Spinal cord (tissue), 10 donors: ENCODE measurements around the gene MIDN. TPM values are rescaled to one million over a fixed set of nuclear protein-coding genes. Genes with fewer than 3 reads are reported as not detected.

Experiments used
- DNase-seq, 6 donors: peaks; one replicate each; pipeline versions ENCODE4 v3.0.0 to v3.0.0-alpha.2; 2013 to 2015; ENCODE audit warnings: low spot score in 6 of 6, low read depth in 4 of 6
- H3K27ac ChIP-seq: one replicate; pipeline ENCODE4 v1.5.1; 2013; ENCODE audit warnings: low read depth, low read length, control low read depth
- H3K27me3 ChIP-seq: one replicate; pipeline ENCODE4 v1.6.1; 2013; ENCODE audit warnings: low read length; ENCODE audit not compliant: control insufficient read depth, insufficient read depth
- H3K36me3 ChIP-seq: one replicate; pipeline ENCODE4 v1.6.1; 2013; ENCODE audit warnings: low read length; ENCODE audit not compliant: control insufficient read depth, insufficient read depth
- H3K4me1 ChIP-seq: one replicate; pipeline ENCODE4 v1.6.1; 2013; ENCODE audit warnings: low read length; ENCODE audit not compliant: control insufficient read depth, insufficient read depth
- H3K4me3 ChIP-seq: one replicate; pipeline ENCODE4 v1.5.1; 2013; ENCODE audit warnings: low read depth, low read length, control low read depth
- H3K9me3 ChIP-seq: one replicate; pipeline ENCODE4 v1.6.1; 2013; ENCODE audit warnings: low read length; ENCODE audit not compliant: control insufficient read depth, insufficient read depth
- WGBS: methylation state at CpG from one replicate; pipeline ENCODE4 v1.1.5; 2013; ENCODE audit warnings: missing lambda C conversion rate; ENCODE audit not compliant: insufficient coverage; 5-methylcytosine and 5-hydroxymethylcytosine counted together
- polyA plus RNA-seq, 2 donors: library from polyadenylated mRNA; unstranded; fragments of 120-200 nt; gene quantifications; one replicate each; pipeline ENCODE4 v1.2.1, GENCODE V29; 2013; ENCODE audit not compliant: insufficient read length in 2 of 2
- total RNA-seq, 2 donors: library from RNA; depleted of rRNA in 1 of 2; stranded (reverse); fragments of 120-200 nt in 1 of 2; fragments of >200 nt in 1 of 2; gene quantifications; one replicate each; pipeline versions ENCODE4 v1.2.3 to v1.2.4, GENCODE V29; 2013 to 2014
- donor health status: healthy.

MIDN gene
- total and polyA plus RNA-seq, 4 donors = 13.3 to 97.1 (median 54.6) TPM

- peaks cover 79% of the 10 kb centered on the region for H3K36me3 ChIP-seq
Measured at GRCh38 chr19:1232652-1233072, 15.7 kb upstream of the MIDN start.

DNA sequence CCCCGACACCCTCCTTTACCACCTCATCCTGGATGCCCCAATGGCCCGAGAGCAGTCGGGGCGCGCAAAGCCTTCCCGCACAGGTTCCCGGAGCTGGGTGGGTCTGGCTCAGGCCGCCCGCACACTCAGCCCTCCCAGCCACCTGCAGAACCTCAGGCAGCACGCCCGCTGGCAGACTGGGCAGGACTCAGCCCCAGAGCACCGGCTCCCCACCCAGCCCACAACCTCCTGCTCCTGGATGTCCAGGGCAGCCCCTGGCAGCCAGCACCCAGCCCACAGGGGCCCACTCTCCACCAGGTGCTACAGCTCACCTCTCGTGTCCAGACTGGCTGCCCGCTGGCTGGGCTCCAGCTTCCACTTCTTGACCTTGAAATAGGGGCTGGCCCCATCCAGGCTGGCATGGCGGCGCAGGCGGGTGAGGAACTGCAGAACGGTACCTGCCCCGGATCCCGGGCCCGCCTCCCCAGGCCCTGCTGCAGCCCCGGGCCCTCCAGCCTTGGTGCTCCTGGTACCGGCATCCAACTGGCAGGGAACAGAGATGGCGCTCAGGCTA is 15.2 kb upstream of the MIDN start:
- Histone ChIP-seq H3K36me3 (peaks cover 74% of the 10 kb centered on the region), H3K27ac (no peak overlapping the region), H3K4me1 (peaks cover 34% of the 10 kb centered on the region), H3K9me3 (no peaks in the 10 kb centered on the region), H3K4me3 (no peak overlapping the region), H3K27me3 (no peaks in the 10 kb centered on the region)
- no peak for DNase-seq
- WGBS = 93% methylated on average over 23 of the region's 24 CpGs

More at GRCh38 chr19:1232652-1233072, 15.7 kb upstream of the MIDN start:
- H3K27me3 ChIP-seq = no peaks in the 10 kb centered on the region
- WGBS = 55% methylated on average over 7 of the region's 15 CpGs
- peaks cover 31% of the 10 kb centered on the region for H3K4me1 ChIP-seq
- H3K9me3 ChIP-seq = no peaks in the 10 kb centered on the region
- H3K4me3 ChIP-seq = no peak overlapping the region
- DNase-seq = no peak
- no peak overlapping the region for H3K27ac ChIP-seq

GRCh38 chr19:1234051-1234954 is 14.1 kb upstream of the MIDN start:
- no peak overlapping the region for H3K27ac ChIP-seq
- peaks cover 45% of the 10 kb centered on the region for H3K4me1 ChIP-seq
- WGBS = 93% methylated on average over 42 of the region's 45 CpGs
- no peak for DNase-seq
- H3K4me3 ChIP-seq = no peak overlapping the region
- H3K36me3 ChIP-seq = peaks cover 67% of the 10 kb centered on the region
- H3K27me3 ChIP-seq = no peaks in the 10 kb centered on the region
- no peaks in the 10 kb centered on the region for H3K9me3 ChIP-seq

DNA sequence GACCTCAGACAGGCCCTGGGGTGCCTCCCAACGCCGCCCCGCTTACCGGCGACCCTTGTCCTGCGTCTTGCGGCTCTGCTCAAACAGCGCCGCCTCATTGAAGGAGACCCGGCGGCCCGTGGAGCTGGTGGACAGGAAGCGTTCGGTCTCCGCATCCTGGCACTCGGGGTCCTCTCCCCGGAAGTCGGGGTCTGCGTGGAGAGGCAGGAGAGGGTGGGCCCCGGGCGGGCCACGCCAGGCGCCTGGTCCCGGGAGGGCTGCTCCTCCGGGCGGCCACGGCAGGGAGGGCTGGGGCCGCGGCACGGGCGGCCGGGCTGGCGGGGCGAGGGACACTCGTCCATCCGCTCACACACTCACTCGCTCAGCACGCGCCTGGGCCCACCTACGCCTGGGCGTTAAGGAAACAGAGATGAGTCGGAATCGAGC is 13.4 kb upstream of the MIDN start:
- 95% methylated on average over 43 of the region's 43 CpGs for WGBS
- peaks cover 52% of the 10 kb centered on the region for H3K4me1 ChIP-seq
- no peak for DNase-seq
- no peaks in the 10 kb centered on the region for H3K27me3 ChIP-seq
- no peak overlapping the region for H3K27ac ChIP-seq
- peaks cover 65% of the 10 kb centered on the region for H3K36me3 ChIP-seq
- H3K9me3 ChIP-seq = no peaks in the 10 kb centered on the region
- H3K4me3 ChIP-seq = no peak overlapping the region

GRCh38 chr19:1235625-1236538 is 12.5 kb upstream of the MIDN start:
- peak overlapping the region; percentile 45 for H3K4me3 ChIP-seq
- no peaks in the 10 kb centered on the region for H3K27me3 ChIP-seq
- WGBS = 44% methylated on average over 24 of the region's 39 CpGs
- no peak for DNase-seq
- H3K9me3 ChIP-seq = no peaks in the 10 kb centered on the region
- H3K36me3 ChIP-seq = peaks cover 56% of the 10 kb centered on the region
- peak overlapping the region; percentile 67 for H3K27ac ChIP-seq
- H3K4me1 ChIP-seq = peaks cover 58% of the 10 kb centered on the region

- peaks cover 49% of the 10 kb centered on the region for H3K36me3 ChIP-seq
- no peaks in the 10 kb centered on the region for H3K27me3 ChIP-seq
- H3K4me1 ChIP-seq = peaks cover 65% of the 10 kb centered on the region
- 2% methylated on average over 38 of the region's 42 CpGs for WGBS
- peak overlapping the region; percentile 67 for H3K27ac ChIP-seq
- peak in 2 of 6 donors; percentile 73 to 78 for DNase-seq
- H3K4me3 ChIP-seq = peak overlapping the region; percentile 45
- no peaks in the 10 kb centered on the region for H3K9me3 ChIP-seq
Measured at GRCh38 chr19:1236576-1236975, 11.8 kb upstream of the MIDN start.

GRCh38 chr19:1237027-1237659 is 11.2 kb upstream of the MIDN start:
- no peaks in the 10 kb centered on the region for H3K9me3 ChIP-seq
- peaks cover 67% of the 10 kb centered on the region for H3K4me1 ChIP-seq
- peak overlapping the region; percentile 64 for H3K4me3 ChIP-seq
- H3K27ac ChIP-seq = peak overlapping the region; percentile 52
- DNase-seq = peak in 2 of 6 donors; percentile 68 to 75
- H3K36me3 ChIP-seq = peaks cover 44% of the 10 kb centered on the region
- WGBS = under 1% methylated on average over 60 of the region's 60 CpGs
- H3K27me3 ChIP-seq = no peaks in the 10 kb centered on the region

GRCh38 chr19:1237754-1238368 is 10.5 kb upstream of the MIDN start, which contains the start of gene CBARP:
CBARP (minus strand) TSS chr19:1238005; CDS start chr19:1236100, 1,905 bp downstream.
- Histone ChIP-seq H3K4me1 (peaks cover 68% of the 10 kb centered on the region), H3K27ac (peak within 1 kb of the TSS; percentile 84), H3K36me3 (peaks cover 40% of the 10 kb centered on the region), H3K4me3 (peak within 1 kb of the TSS; percentile 64), H3K9me3 (no peaks in the 10 kb centered on the region), H3K27me3 (no peaks in the 10 kb centered on the region)
- peak in 2 of 6 donors; percentile 85 to 86 for DNase-seq
- WGBS = under 1% methylated on average over 87 of the region's 87 CpGs
